Mesenchymal stem cell (in vitro differentiated cells and primary cell): ENCODE data around the gene DAB1.

Source experiments
- DNase-seq: peaks from one replicate; pipeline ENCODE4 v3.0.0-alpha.2; 2013
- H2AFZ ChIP-seq: one replicate; pipeline ENCODE4 v1.6.1; 2013; ENCODE audit warnings: low read depth, mild to moderate bottlenecking, control low read depth, inconsistent platforms, low read length, moderate library complexity
- H2AK5ac ChIP-seq: 2 replicates; pipeline ENCODE4 v1.6.1; 2013; ENCODE audit warnings: low read length, moderate library complexity, mild to moderate bottlenecking, inconsistent platforms; ENCODE audit not compliant: severe bottlenecking
- H2BK120ac ChIP-seq: one replicate; pipeline ENCODE4 v1.6.1; 2013; ENCODE audit warnings: low read depth, mild to moderate bottlenecking, inconsistent platforms, low read length, moderate library complexity
- H2BK12ac ChIP-seq, 2 experiments: one replicate each; pipeline ENCODE4 v1.6.1; 2013; ENCODE audit warnings: inconsistent platforms in 2 of 2, low read length in 2 of 2, mild to moderate bottlenecking in 2 of 2, moderate library complexity in 2 of 2, control low read depth in 1 of 2
- H2BK15ac ChIP-seq: one replicate; pipeline ENCODE4 v1.6.1; 2013; ENCODE audit warnings: mild to moderate bottlenecking, low read depth, inconsistent platforms; ENCODE audit not compliant: poor library complexity, severe bottlenecking
- H2BK5ac ChIP-seq: 2 replicates; pipeline ENCODE4 v1.6.1; 2013; ENCODE audit warnings: low read depth, mild to moderate bottlenecking, low read length, control low read depth, inconsistent platforms; ENCODE audit not compliant: poor library complexity, severe bottlenecking
- H3K14ac ChIP-seq, 2 experiments: one replicate each; pipeline ENCODE4 v1.6.1; 2013; ENCODE audit warnings: inconsistent platforms in 2 of 2, low read length in 2 of 2, control low read depth in 1 of 2, mild to moderate bottlenecking in 1 of 2, moderate library complexity in 1 of 2
- H3K18ac ChIP-seq, 2 experiments: one replicate each; pipeline ENCODE4 v1.6.1; 2013; ENCODE audit warnings: inconsistent platforms in 2 of 2, low read length in 2 of 2, control low read depth in 1 of 2, low read depth in 1 of 2, mild to moderate bottlenecking in 1 of 2
- H3K23ac ChIP-seq, 2 experiments: one replicate each; pipeline ENCODE4 v1.6.1; 2013; ENCODE audit warnings: inconsistent platforms in 2 of 2, low read length in 2 of 2, mild to moderate bottlenecking in 2 of 2, moderate library complexity in 2 of 2, control low read depth in 1 of 2
- H3K27ac ChIP-seq: 2 replicates; pipeline ENCODE4 v1.5.1; 2013; ENCODE audit warnings: mild to moderate bottlenecking, moderate library complexity, low read length, control low read depth, inconsistent platforms; ENCODE audit not compliant: poor library complexity, severe bottlenecking
- H3K27me3 ChIP-seq, 2 experiments: 2 replicates each; pipeline versions ENCODE4 v1.6.1 to v1.7.0; 2013; ENCODE audit warnings: low read length in 2 of 2, mild to moderate bottlenecking in 2 of 2, moderate library complexity in 2 of 2, control low read depth in 1 of 2, inconsistent platforms in 1 of 2; ENCODE audit not compliant: control insufficient read depth in 1 of 2, insufficient read depth in 1 of 2
- H3K36me3 ChIP-seq, 2 experiments: 2 replicates each; pipeline versions ENCODE4 v1.6.1 to v1.7.0; 2013; ENCODE audit warnings: low read length in 2 of 2, control low read depth in 1 of 2, inconsistent platforms in 1 of 2, low read depth in 1 of 2, mild to moderate bottlenecking in 1 of 2; ENCODE audit not compliant: insufficient read depth in 2 of 2, control insufficient read depth in 1 of 2
- H3K4ac ChIP-seq, 2 experiments: one replicate each; pipeline ENCODE4 v1.6.1; 2013; ENCODE audit warnings: inconsistent platforms in 2 of 2, low read length in 2 of 2, mild to moderate bottlenecking in 2 of 2, moderate library complexity in 2 of 2, control low read depth in 1 of 2, low read depth in 1 of 2
- H3K4me1 ChIP-seq: 2 replicates; pipeline ENCODE4 v1.6.1; 2013; ENCODE audit warnings: low read depth, low read length, control low read depth; ENCODE audit not compliant: control insufficient read depth, insufficient read depth
- H3K4me2 ChIP-seq: 2 replicates; pipeline ENCODE4 v1.6.1; 2013; ENCODE audit warnings: low read length, mild to moderate bottlenecking, inconsistent platforms; ENCODE audit not compliant: poor library complexity, severe bottlenecking
- H3K4me3 ChIP-seq, 2 experiments: 2 replicates each; pipeline versions ENCODE4 v1.5.1 to v1.7.0; 2013; ENCODE audit warnings: low read length in 2 of 2, mild to moderate bottlenecking in 2 of 2, control low read depth in 1 of 2, low read depth in 1 of 2; ENCODE audit not compliant: insufficient read depth in 1 of 2
- H3K79me1 ChIP-seq: replicated peaks from 2 replicates; pipeline ENCODE4 v1.6.1; 2013; ENCODE audit warnings: mild to moderate bottlenecking, control low read depth, low read length, inconsistent platforms; ENCODE audit not compliant: poor library complexity, severe bottlenecking
- H3K9ac ChIP-seq: 2 replicates; pipeline ENCODE4 v1.7.0; 2013; ENCODE audit warnings: mild to moderate bottlenecking, low read length, moderate library complexity
- H3K9me3 ChIP-seq: 2 replicates; pipeline ENCODE4 v1.7.0; 2013; ENCODE audit warnings: mild to moderate bottlenecking, low read length; ENCODE audit not compliant: control insufficient read depth
- H4K8ac ChIP-seq: one replicate; pipeline ENCODE4 v1.6.1; 2013; ENCODE audit warnings: inconsistent platforms, mild to moderate bottlenecking, low read length, moderate library complexity
- H4K91ac ChIP-seq: one replicate; pipeline ENCODE4 v1.6.1; 2013; ENCODE audit warnings: mild to moderate bottlenecking, low read length, inconsistent platforms
- WGBS: methylation state at CpG from one replicate; pipeline ENCODE4 v1.1.7; 2013; ENCODE audit warnings: mixed read lengths; 5-methylcytosine and 5-hydroxymethylcytosine counted together

The DAB1 gene

DNA sequence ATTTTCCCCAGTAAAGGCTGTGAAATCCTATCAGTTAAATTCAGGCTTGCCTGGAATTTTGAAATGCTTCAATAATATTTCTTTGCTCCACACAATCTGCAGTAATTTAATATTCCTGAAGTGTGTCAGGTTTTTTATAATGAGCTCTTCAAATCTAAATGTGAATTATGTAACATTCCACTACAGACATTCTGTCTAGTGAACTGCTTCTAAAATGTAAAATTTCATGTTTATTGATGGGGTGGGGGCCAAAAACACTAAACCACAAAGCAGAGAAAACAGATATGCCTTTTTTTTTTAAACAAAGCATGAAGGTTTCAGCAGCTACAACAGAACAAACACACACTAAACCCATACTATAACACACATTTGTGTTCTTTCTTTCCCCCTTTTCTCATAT is 129.7 kb downstream of the DAB1 start:
- Histone ChIP-seq H3K4me3 (no peak overlapping the region), H2BK120ac (no peak overlapping the region), H3K4me2 (no peak overlapping the region), H3K9me3 (no peaks in the 10 kb centered on the region), H2BK15ac (no peak overlapping the region), H3K9ac (no peak overlapping the region), H4K91ac (no peak overlapping the region), H3K4me1 (no peaks in the 10 kb centered on the region), H3K14ac (no peak overlapping the region), H3K23ac (no peak overlapping the region), H3K36me3 (no peaks in the 10 kb centered on the region), H3K18ac (no peak overlapping the region), H2BK12ac (no peak overlapping the region), H3K27ac (no peak overlapping the region), H3K79me1 (no peaks in the 10 kb centered on the region), H4K8ac (no peak overlapping the region), H2AK5ac (no peak overlapping the region), H3K27me3 (no peaks in the 10 kb centered on the region), H2AFZ (no peak overlapping the region), H3K4ac (no peak overlapping the region), H2BK5ac (no peak overlapping the region)
- no peak for DNase-seq

DNA sequence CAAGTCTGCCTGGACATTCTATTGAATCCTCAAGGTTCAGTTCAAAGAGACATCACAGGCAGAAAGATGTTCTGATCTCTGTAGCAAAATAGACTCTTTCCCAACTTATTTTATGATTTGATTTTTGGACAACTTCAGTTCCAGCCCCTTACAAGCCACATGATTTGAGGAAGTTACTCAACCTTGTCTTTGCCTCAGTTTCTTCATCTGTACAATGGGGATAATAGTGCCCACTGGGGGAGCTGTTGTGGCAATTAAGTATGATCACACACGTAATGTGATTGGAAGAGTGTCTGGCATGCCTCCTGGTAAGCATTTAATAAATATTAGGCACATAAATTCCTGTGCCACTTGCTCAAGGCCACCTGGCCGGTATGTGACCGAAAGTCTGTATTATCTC is 130.6 kb downstream of the DAB1 start:
- no peak overlapping the region for H3K23ac ChIP-seq
- no peak overlapping the region for H3K4me3 ChIP-seq
- H3K14ac ChIP-seq = no peak overlapping the region
- no peak overlapping the region for H3K4me2 ChIP-seq
- H4K91ac ChIP-seq = no peak overlapping the region
- no peaks in the 10 kb centered on the region for H3K4me1 ChIP-seq
- no peak overlapping the region for H3K27ac ChIP-seq
- H4K8ac ChIP-seq = no peak overlapping the region
- no peak overlapping the region for H2BK15ac ChIP-seq
- H3K36me3 ChIP-seq = no peaks in the 10 kb centered on the region
- H3K18ac ChIP-seq = no peak overlapping the region
- no peaks in the 10 kb centered on the region for H3K9me3 ChIP-seq
- H2BK5ac ChIP-seq = no peak overlapping the region
- DNase-seq = no peak
- H2BK120ac ChIP-seq = no peak overlapping the region
- WGBS = 81% methylated on average over 3 of the region's 3 CpGs
- H3K4ac ChIP-seq = no peak overlapping the region
- no peak overlapping the region for H2BK12ac ChIP-seq
- H2AFZ ChIP-seq = no peak overlapping the region
- no peak overlapping the region for H2AK5ac ChIP-seq
- H3K79me1 ChIP-seq = no peaks in the 10 kb centered on the region
- H3K27me3 ChIP-seq = no peaks in the 10 kb centered on the region
- no peak overlapping the region for H3K9ac ChIP-seq

DNA sequence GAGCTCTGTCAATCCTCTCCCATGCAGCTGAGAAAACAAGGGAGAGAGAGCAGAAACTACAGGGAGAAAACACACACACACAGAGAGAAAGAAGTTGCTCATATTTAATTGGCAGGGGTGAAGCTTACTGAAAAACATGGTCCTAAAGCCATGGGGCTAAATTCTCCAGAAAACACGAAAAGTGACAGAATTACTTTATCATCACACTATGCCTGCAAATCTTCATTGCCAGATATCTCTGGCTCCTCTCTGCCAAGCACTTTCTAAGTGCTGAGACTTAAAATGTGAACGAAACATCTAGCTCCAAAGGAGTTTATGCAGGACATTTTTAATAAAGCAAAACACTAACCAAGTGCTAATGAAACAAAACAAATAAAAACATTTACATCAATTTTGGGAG is 134.1 kb downstream of the DAB1 start:
- Histone ChIP-seq H3K27me3 (no peaks in the 10 kb centered on the region), H3K27ac (no peak overlapping the region), H2AFZ (no peak overlapping the region), H3K18ac (no peak overlapping the region), H2BK15ac (no peak overlapping the region), H2AK5ac (no peak overlapping the region), H2BK12ac (no peak overlapping the region), H4K91ac (no peak overlapping the region), H3K9ac (no peak overlapping the region), H3K14ac (no peak overlapping the region), H3K4ac (no peak overlapping the region), H4K8ac (no peak overlapping the region), H3K23ac (no peak overlapping the region), H3K4me3 (no peak overlapping the region), H2BK5ac (no peak overlapping the region), H3K36me3 (no peaks in the 10 kb centered on the region), H3K9me3 (no peaks in the 10 kb centered on the region), H3K4me1 (no peaks in the 10 kb centered on the region), H3K79me1 (no peaks in the 10 kb centered on the region), H3K4me2 (no peak overlapping the region), H2BK120ac (no peak overlapping the region)
- no peak for DNase-seq
- WGBS = 71% methylated on average over 2 of the region's 2 CpGs

DNA sequence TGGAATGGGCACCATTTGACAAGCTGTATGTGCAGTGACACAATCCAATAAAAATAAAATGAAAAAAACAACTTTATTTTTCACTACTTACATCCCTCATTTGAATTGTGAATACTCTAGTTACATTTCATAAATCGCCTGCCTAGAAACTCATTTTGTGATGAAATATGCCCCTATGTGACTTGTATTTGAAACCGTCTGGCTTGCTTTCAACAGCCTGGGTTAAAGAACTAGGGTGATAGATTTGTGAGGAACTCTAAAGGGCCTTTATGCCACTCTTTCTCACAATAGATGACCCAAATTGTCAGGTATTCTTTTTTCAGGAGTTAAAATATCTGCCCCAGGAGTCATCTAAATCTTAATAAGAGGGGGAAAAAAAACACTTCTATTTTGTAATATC is 137.9 kb downstream of the DAB1 start:
- no peak overlapping the region for H3K14ac ChIP-seq
- H3K27ac ChIP-seq = no peak overlapping the region
- H3K9ac ChIP-seq = no peak overlapping the region
- no peaks in the 10 kb centered on the region for H3K79me1 ChIP-seq
- no peak overlapping the region for H3K4me2 ChIP-seq
- H2BK15ac ChIP-seq = no peak overlapping the region
- no peaks in the 10 kb centered on the region for H3K27me3 ChIP-seq
- WGBS = 100% methylated on average over 1 of the region's 2 CpGs
- no peak overlapping the region for H4K91ac ChIP-seq
- H2BK5ac ChIP-seq = no peak overlapping the region
- no peaks in the 10 kb centered on the region for H3K4me1 ChIP-seq
- no peak overlapping the region for H3K4ac ChIP-seq
- H3K18ac ChIP-seq = no peak overlapping the region
- H3K9me3 ChIP-seq = no peaks in the 10 kb centered on the region
- H2AK5ac ChIP-seq = no peak overlapping the region
- no peak overlapping the region for H3K23ac ChIP-seq
- H3K36me3 ChIP-seq = no peaks in the 10 kb centered on the region
- no peak for DNase-seq
- H2BK12ac ChIP-seq = no peak overlapping the region
- no peak overlapping the region for H3K4me3 ChIP-seq
- H4K8ac ChIP-seq = no peak overlapping the region
- H2AFZ ChIP-seq = no peak overlapping the region
- no peak overlapping the region for H2BK120ac ChIP-seq
